GM19240 (cell line): ENCODE data around the gene GOLGA6A.
"Not testable (repeated sequence)": the region's sequence is repeated elsewhere in the genome, so short reads cannot be mapped to it uniquely, and the experiment has no call there.

Experiments
- DNase-seq: peaks from one replicate; pipeline ENCODE4 v3.0.0; 2011; ENCODE audit warnings: low spot score; ENCODE audit not compliant: insufficient read length

Gene GOLGA6A

GRCh38 chr15:74053517-74053916 is 28.8 kb downstream of the GOLGA6A start:
- no peak for DNase-seq

- not testable (repeated sequence) for DNase-seq
Measured at GRCh38 chr15:74052271-74053260, 29.8 kb downstream of the GOLGA6A start.

- DNase-seq, result no peak
Measured at GRCh38 chr15:74050556-74051234, 31.7 kb downstream of the GOLGA6A start.

- DNase-seq, result no peak
Measured at GRCh38 chr15:74050127-74050526, 32.2 kb downstream of the GOLGA6A start.

- DNase-seq, result no peak
Measured at GRCh38 chr15:74046275-74046674, 36.1 kb downstream of the GOLGA6A start.

- no peak for DNase-seq
Measured at GRCh38 chr15:74045636-74046274, 36.6 kb downstream of the GOLGA6A start.

- no peak for DNase-seq
Measured at GRCh38 chr15:74045184-74045583, 37.2 kb downstream of the GOLGA6A start.

GRCh38 chr15:74044267-74045110 is 37.9 kb downstream of the GOLGA6A start:
- no peak for DNase-seq

GRCh38 chr15:74043425-74044266 is 38.7 kb downstream of the GOLGA6A start:
- DNase-seq, result no peak

- no peak for DNase-seq
Measured at GRCh38 chr15:74042603-74043424, 39.5 kb downstream of the GOLGA6A start.

GRCh38 chr15:74041777-74042435 is 40.4 kb downstream of the GOLGA6A start:
- DNase-seq, result no peak

GRCh38 chr15:74041311-74041756 is 41.0 kb downstream of the GOLGA6A start:
- DNase-seq, result no peak

- no peak for DNase-seq
Measured at GRCh38 chr15:74040109-74040850, 42.1 kb downstream of the GOLGA6A start.

- no peak for DNase-seq
Measured at GRCh38 chr15:74039656-74040010, 42.7 kb downstream of the GOLGA6A start.

GRCh38 chr15:74038707-74039655 is 43.4 kb downstream of the GOLGA6A start:
- DNase-seq, result no peak

- no peak for DNase-seq
Measured at GRCh38 chr15:74037171-74038117, 44.9 kb downstream of the GOLGA6A start.
